ENCODE data around the gene PXMP4. TPM values are rescaled to one million over a fixed set of nuclear protein-coding genes. Genes with fewer than 3 reads are reported as not detected.

Gene PXMP4
- total RNA-seq, 1 donor from 2014 or later, result 3.5 TPM

DNA sequence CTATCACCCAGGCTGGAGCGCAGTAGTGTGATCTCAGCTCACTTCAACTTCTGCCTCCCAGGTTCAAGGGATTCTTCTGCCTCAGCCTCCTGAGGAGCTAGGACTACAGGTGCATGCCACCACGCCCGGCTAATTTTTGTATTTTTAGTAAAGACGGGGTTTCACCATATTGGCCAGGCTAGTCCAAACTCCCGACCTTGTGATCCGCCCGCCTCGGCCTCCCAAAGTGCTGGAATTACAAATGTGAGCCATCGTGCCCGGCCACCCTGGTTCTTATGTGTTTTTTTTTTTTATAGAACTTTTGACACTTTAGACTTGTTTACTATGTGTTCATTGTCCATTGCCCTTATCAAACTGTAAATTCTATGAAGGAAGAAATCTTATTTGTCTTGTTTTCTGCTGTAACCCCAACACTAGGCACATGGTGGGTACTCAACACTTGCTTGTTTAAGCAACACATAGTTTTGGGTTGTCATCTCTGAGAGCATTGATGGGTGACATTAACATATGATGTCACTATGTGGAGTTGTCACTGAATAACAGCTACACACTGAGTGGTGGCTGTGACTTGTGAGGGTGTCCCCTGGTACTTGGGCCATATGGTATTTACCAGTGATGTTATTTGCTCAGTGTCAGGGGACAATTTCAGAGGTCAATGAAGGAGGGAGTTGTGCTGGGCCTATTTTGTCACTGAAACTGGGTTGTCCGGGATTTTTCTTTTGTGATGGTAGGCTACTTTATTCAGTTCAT is 1.5 kb upstream of the PXMP4 start:
- H3K4me3 Mint-ChIP-seq, result no peak overlapping the region
- H3F3A ChIP-seq (ENCODE audit: low read depth), result peaks cover 9% of the 10 kb centered on the region
- H3K27me3 ChIP-seq, result no peaks in the 10 kb centered on the region
- peaks cover 8% of the 10 kb centered on the region for H3K4me1 Mint-ChIP-seq
- no peak overlapping the region for H3K27ac Mint-ChIP-seq
- no peak overlapping the region for H3K4me2 ChIP-seq
- no peaks in the 10 kb centered on the region for H3K27me3 Mint-ChIP-seq (ENCODE audit: insufficient read depth, low read depth)
- H3K4me1 ChIP-seq, result peaks cover 5% of the 10 kb centered on the region
- H2AFZ ChIP-seq (replicated peaks), result no peak overlapping the region
- no peaks in the 10 kb centered on the region for H4K20me1 ChIP-seq (ENCODE audit: low read depth)
- no peaks in the 10 kb centered on the region for H3K79me2 ChIP-seq (ENCODE audit: low read depth)
- no peaks in the 10 kb centered on the region for H3K9me3 Mint-ChIP-seq
- H3K9ac ChIP-seq, result no peak overlapping the region
- H3K27ac ChIP-seq, result no peak overlapping the region
- TF ChIP-seq EZH2 (IDR thresholded peaks at IDR 0.05) (no peak), EZH2phosphoT487 (IDR thresholded peaks at IDR 0.05) (no peak)
- TF ChIP-seq, protein P1, sequence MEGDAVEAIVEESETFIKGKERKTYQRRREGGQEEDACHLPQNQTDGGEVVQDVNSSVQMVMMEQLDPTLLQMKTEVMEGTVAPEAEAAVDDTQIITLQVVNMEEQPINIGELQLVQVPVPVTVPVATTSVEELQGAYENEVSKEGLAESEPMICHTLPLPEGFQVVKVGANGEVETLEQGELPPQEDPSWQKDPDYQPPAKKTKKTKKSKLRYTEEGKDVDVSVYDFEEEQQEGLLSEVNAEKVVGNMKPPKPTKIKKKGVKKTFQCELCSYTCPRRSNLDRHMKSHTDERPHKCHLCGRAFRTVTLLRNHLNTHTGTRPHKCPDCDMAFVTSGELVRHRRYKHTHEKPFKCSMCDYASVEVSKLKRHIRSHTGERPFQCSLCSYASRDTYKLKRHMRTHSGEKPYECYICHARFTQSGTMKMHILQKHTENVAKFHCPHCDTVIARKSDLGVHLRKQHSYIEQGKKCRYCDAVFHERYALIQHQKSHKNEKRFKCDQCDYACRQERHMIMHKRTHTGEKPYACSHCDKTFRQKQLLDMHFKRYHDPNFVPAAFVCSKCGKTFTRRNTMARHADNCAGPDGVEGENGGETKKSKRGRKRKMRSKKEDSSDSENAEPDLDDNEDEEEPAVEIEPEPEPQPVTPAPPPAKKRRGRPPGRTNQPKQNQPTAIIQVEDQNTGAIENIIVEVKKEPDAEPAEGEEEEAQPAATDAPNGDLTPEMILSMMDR (IDR thresholded peaks at IDR 0.05), result no peak
- H3K36me3 ChIP-seq, result no peaks in the 10 kb centered on the region
- no peak for DNase-seq (ENCODE audit: low spot score)
- no peaks in the 10 kb centered on the region for H3K36me3 Mint-ChIP-seq
- no peak overlapping the region for H3K4me3 ChIP-seq
- no peaks in the 10 kb centered on the region for H3K9me3 ChIP-seq (ENCODE audit: low read depth)

DNA sequence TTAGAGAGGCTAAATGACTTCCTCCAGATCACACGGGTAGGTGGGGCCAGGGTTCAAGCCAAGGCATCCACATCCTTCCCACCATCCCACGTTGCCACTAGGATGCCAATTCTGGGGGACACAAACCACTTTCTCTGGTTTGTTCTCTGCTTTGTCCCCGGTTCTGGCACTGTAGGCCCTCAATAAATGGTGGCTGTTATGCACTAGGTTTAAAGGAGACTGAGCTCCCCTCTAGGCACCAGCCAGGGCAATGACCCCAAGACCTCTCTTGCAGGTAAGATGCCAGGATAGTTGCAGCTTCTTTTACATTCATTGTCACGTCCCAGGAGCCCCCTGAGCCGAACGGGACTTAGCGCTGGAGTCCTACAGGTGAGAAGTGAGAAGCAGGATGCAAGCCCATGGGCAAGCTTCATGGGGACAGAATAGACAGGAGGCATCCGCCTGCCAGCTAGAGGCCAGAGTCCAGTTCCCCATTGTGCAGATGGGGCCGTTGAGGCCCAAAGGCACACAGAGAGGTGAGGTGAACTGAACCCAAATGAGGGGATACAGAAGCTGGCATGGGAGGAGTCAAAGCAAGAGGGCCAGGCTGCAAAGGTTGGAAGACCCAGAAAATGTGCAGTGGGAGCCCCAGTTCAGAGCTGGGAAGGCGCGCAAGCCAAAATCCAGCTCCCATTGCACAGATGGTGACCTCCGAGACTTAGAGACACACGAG is 677 bp downstream of the PXMP4 start:
- Histone ChIP-seq H4K20me1 (ENCODE audit: low read depth) (no peaks in the 10 kb centered on the region), H2AFZ (replicated peaks) (peak overlapping the region; percentile 95), H3K36me3 (no peaks in the 10 kb centered on the region), H3K27ac (no peak overlapping the region), H3K9me3 (ENCODE audit: low read depth) (no peaks in the 10 kb centered on the region), H3K9ac (peak overlapping the region; percentile 10), H3K4me3 (peak overlapping the region; percentile 57), H3F3A (ENCODE audit: low read depth) (peaks cover 9% of the 10 kb centered on the region), H3K4me2 (peak overlapping the region; percentile 81), H3K79me2 (ENCODE audit: low read depth) (no peaks in the 10 kb centered on the region), H3K4me1 (peaks cover 5% of the 10 kb centered on the region), H3K27me3 (no peaks in the 10 kb centered on the region)
- Mint-ChIP-seq H3K9me3 (no peaks in the 10 kb centered on the region), H3K27me3 (ENCODE audit: insufficient read depth, low read depth) (no peaks in the 10 kb centered on the region), H3K4me1 (peaks cover 8% of the 10 kb centered on the region), H3K4me3 (peak overlapping the region; percentile 85), H3K27ac (no peak overlapping the region), H3K36me3 (no peaks in the 10 kb centered on the region)
- no peak for DNase-seq (ENCODE audit: low spot score)
- TF ChIP-seq EZH2 (IDR thresholded peaks at IDR 0.05), result no peak
- TF ChIP-seq, protein P1 (IDR thresholded peaks at IDR 0.05), result no peak
- no peak for TF ChIP-seq EZH2phosphoT487 (IDR thresholded peaks at IDR 0.05)

DNA sequence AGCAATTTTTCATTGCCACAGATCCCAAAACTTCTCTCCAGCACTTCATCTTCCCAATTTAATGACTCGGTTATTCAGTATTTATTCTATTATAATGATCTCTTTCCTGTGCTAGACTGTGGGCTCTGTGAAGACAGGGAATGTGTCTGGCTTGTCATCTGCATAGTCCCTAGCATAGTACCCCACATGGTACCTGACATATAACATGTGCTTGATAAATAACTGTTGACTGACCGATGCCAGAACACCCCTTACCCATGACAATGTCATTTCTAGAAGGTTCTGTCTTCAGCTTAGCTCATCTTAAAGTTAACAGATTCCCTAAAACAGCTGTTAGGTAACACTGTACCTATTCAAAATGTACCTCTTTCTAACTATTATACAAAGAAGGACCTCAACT is 3.6 kb downstream of the PXMP4 start:
- Mint-ChIP-seq H3K4me1 (peaks cover 8% of the 10 kb centered on the region), H3K36me3 (no peaks in the 10 kb centered on the region), H3K9me3 (no peaks in the 10 kb centered on the region), H3K27ac (no peak overlapping the region), H3K4me3 (no peak overlapping the region), H3K27me3 (ENCODE audit: insufficient read depth, low read depth) (peaks cover 2% of the 10 kb centered on the region)
- peaks cover 5% of the 10 kb centered on the region for H3K4me1 ChIP-seq
- DNase-seq (ENCODE audit: low spot score), result no peak
- H3F3A ChIP-seq (ENCODE audit: low read depth), result peaks cover 9% of the 10 kb centered on the region
- no peaks in the 10 kb centered on the region for H3K27me3 ChIP-seq
- no peak overlapping the region for H3K27ac ChIP-seq
- no peak overlapping the region for H3K9ac ChIP-seq
- no peak overlapping the region for H3K4me2 ChIP-seq
- H3K36me3 ChIP-seq, result no peaks in the 10 kb centered on the region
- H2AFZ ChIP-seq (replicated peaks), result no peak overlapping the region
- H3K9me3 ChIP-seq (ENCODE audit: low read depth), result no peaks in the 10 kb centered on the region
- no peaks in the 10 kb centered on the region for H3K79me2 ChIP-seq (ENCODE audit: low read depth)
- TF ChIP-seq EZH2 (IDR thresholded peaks at IDR 0.05) (no peak), EZH2phosphoT487 (IDR thresholded peaks at IDR 0.05) (no peak)
- TF ChIP-seq, protein P1 (IDR thresholded peaks at IDR 0.05), result no peak
- no peak overlapping the region for H3K4me3 ChIP-seq
- H4K20me1 ChIP-seq (ENCODE audit: low read depth), result no peaks in the 10 kb centered on the region

Data from neural progenitor cell (in vitro differentiated cells).